GM21528 (cell line): Measurements from ENCODE around the gene VIT.

Experiments
- ATAC-seq: cut with Tn5 transposase; IDR thresholded peaks from one replicate; pipeline ENCODE4 v1.9.1; 2021; ENCODE audit warnings: mild to moderate bottlenecking, moderate library complexity; ENCODE audit not compliant: unreplicated experiment, low FRiP score

Gene VIT, protein sequence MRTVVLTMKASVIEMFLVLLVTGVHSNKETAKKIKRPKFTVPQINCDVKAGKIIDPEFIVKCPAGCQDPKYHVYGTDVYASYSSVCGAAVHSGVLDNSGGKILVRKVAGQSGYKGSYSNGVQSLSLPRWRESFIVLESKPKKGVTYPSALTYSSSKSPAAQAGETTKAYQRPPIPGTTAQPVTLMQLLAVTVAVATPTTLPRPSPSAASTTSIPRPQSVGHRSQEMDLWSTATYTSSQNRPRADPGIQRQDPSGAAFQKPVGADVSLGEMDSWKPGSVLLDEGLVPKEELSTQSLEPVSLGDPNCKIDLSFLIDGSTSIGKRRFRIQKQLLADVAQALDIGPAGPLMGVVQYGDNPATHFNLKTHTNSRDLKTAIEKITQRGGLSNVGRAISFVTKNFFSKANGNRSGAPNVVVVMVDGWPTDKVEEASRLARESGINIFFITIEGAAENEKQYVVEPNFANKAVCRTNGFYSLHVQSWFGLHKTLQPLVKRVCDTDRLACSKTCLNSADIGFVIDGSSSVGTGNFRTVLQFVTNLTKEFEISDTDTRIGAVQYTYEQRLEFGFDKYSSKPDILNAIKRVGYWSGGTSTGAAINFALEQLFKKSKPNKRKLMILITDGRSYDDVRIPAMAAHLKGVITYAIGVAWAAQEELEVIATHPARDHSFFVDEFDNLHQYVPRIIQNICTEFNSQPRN

DNA sequence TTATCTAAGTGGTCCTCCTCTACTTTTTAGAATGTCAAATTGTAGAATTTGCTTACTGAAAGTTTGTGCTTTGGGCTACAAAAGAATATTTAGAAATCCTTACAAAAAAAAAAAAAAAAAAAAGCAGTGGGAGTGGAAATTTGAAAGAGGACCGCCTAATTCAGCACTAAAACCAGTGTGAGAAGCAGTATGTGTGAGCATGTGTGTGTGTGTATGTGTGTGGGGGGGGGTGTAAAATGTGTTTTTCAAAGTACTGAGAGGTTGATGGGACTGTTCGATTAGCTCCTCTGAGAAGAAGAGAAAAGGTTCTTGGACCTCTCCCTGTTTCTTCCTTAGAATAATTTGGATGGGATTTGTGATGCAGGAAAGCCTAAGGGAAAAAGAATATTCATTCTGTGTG is at the start of gene VIT:
Gene VIT (plus strand): TSS at position 175 of the 400 bp plus-strand sequence. CDS start 19,664 bp downstream, outside the sequence.
- ATAC-seq, result no peak

DNA sequence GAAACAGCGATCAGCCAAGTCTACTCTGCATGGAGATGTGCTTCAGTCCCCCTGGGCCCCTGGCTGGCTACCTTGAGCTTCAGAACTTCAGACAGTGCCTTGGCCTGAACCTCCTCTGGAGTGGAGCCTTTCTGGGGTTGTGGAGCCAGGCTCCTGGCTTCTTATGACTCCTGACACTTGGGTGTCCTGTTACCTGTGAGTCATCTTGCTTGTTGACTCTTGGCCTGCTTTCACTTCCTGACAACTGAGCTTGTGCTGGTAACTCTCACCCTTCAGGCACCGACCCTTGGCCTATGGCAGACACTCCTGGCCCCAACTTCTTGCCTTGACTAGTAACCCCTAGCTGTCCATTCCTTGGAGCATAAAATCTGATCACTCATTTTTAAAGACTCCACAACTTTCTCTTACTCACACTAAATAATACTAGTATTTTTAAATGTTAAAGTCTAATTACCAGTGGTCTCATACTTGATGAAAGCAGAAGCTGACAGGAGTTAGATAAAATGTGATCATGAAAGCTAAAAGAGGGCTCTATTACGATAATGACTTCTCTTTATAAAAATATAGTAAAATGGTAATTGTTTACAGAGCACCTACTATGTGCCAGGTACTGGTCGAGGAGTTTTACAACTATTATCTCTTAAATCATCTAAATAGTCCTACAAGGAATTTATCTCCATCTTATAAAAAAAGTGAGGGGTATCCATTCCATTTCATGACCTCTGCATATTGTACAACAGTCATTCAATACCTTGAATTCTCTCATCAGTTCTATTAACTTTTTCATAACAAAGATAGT is 46.3 kb upstream of the VIT start:
- peak; percentile 69 for ATAC-seq

DNA sequence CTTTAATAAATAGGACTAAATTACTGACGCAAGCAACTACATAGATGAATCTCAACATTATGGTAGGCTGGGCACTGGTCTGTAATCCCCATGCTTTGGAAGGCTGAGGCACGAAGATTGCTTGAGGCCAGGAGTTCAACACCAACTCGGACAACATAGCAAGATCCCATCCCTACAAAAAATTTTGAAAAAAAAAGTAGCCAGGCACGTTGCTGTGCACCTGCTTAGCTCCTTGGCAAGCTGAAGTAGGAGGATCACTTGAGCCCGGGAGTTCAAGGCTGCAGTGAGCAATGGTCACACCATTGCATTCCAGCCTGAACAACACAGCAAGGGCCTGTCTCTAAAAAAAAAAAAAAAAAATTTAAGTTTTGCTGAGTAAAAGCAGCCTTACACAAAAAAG is 43.4 kb upstream of the VIT start:
- no peak for ATAC-seq

DNA sequence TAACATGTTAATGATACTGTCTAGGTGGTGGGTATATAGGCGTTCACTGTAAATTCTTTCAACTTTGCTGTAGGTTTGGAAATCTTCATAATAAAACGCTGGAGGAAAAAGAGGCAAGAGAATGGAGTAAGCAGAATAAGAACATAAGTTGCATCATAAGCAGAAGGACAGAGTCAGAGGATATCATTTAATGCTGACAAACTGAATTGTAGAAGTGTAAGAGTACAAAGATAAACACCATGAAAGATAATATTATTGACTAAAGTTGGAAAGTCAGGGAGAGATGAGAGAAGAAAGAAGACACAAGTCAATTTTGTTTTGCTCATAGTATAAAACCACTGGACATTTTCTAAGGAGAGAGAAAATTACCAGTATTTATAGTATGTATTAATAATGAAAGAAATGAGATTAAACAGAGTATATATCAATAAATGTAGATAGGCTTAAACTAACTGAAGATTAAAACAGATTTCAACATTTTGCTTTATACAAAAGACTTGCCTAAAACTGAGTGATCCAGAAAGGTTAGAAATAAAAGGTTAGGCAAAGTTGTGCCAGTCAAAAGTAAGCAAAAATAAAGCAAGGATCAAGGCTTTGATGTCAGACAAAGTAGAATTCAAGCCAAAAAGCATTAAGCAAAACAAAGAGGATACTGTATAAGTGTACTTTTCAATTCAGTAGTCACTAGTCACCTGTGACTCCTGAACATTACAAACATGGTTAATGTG is 42.4 kb upstream of the VIT start:
- ATAC-seq, result no peak

DNA sequence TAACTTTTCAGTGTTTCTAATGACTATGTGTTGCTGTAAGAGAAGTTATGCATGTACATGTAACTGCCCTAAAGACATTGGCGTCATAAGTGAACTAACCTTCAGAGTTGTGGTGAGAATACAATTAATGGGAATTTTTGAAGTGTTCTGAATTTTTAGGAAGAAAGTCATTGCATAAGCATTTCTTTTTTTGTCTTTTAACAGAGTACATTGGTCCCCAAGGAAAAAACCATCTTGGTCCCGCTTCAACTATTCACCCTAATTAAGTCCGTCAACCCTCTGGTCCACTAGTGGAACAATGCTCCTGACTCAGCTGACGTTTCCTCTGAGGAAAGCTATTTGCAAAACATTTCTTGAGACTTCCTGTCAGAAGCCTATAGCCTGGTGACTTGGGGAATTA is 41.1 kb upstream of the VIT start:
- ATAC-seq, result no peak

DNA sequence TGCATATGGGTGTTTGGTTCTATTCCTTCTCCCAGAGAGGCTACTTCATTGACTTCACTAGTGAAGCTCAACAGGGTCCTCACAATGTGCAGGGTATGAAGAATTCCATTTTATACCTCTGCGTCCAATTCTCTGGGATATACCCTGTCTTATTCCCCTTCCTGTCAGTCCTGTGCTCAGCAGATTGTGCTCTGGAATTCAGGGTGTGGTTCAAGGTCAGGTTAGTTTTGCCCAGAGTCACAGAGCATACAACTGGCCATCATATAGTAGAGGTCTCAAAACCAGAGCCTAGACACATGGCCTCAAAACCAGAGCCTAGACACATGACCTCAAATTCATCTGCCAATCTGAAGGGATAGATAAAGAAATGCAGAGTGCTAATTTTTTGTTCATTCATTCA is 38.8 kb upstream of the VIT start:
- ATAC-seq, result no peak

DNA sequence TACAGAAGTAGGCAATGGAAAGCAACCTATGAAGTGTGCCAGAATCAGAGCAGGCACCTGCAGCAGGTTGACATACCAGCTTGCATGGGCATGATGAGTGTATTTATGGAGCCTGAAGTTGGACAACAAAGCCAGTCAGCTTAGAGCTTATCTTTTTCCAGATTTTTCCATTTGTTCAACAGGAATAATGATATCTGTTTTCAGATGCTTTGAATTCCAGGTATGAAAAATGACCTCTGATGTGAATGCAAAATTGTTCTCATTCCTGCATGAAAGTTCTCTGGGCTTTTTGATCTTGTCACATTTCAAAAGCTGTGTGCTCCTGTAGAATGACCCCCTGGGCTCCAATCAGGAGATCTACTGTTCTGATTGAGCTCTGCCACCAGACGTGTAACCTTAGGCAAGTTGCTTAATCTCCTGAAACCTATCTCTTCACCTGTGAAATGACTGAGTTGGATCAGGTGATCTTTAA is 38.2 kb upstream of the VIT start:
- ATAC-seq, result no peak

DNA sequence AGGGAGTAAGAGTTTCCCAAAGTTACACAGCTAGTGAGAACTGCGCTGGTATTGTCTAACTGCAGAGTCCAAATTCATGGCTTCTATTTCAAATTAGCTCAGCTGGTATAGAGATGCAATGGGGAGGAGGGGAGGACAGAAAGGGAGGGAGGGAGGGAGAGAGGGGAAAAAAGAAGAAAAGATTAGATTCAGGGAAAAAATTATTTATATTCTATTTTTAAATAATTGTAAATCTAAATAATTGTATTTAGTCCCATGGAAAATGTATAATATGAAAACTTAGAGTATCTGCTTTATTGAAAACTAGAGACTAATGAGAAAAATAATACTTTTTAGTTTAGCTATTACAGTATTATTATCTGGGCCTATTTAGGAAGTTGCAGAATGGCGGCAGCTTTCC is 37.3 kb upstream of the VIT start:
- ATAC-seq, result no peak

DNA sequence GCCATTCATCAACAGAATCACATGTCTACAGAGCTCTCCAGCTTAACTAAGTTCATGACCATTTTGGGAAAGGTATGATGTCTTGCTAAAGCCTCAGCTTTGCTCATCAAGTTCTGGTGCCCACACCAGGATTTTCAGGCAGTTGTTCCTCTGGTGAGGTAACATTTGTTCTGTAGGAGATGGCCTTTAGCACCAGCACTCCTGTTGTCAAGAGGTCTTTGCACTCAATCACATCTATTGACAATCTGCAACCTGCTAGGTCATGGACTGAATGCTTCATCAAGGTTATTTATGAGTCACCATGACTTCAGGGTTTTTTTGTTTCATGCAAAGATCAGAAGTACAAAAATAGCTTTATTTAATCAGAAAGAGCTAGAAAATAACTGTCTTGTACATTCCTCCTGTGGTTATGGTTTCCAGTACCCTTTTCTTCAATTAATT is 36.6 kb upstream of the VIT start:
- peak; percentile 53 for ATAC-seq

DNA sequence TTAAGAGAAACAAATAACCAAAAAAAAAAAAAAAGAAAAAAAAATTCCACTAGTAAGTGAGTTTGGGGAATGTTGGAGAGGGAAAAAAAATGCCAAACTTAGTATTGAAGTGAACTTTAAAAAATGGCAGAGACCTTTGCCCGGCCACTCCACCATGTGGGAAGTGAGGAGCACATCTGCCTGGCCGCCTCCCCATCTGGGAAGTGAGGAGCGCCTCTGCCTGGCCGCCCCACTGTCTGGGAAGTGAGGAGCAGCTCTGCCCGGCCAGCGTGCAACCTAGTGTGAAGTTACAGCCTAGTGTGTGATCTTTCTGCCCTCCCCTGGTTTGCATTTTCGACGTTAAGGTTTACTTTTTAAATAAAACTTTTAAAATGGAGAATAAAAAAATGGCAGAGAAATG is 33.9 kb upstream of the VIT start:
- ATAC-seq, result no peak

DNA sequence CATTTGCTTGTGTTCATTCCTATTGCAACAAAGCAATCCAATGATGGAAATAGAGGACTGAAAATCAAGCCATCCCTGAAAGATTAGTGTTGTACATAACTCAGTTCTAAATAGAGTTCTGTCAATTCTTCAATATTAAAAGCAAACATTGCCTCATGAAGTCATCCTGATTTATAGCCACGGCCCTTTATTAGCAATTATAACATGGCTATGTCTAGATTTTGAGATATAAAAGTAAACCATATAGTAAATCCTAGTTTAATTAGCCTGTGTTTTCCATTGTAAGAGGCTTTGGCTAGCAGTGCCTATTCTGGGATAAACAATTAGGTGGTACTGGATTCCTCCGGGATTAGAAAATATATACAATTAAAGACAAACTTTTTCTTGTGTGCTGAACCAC is 33.2 kb upstream of the VIT start:
- ATAC-seq, result no peak

DNA sequence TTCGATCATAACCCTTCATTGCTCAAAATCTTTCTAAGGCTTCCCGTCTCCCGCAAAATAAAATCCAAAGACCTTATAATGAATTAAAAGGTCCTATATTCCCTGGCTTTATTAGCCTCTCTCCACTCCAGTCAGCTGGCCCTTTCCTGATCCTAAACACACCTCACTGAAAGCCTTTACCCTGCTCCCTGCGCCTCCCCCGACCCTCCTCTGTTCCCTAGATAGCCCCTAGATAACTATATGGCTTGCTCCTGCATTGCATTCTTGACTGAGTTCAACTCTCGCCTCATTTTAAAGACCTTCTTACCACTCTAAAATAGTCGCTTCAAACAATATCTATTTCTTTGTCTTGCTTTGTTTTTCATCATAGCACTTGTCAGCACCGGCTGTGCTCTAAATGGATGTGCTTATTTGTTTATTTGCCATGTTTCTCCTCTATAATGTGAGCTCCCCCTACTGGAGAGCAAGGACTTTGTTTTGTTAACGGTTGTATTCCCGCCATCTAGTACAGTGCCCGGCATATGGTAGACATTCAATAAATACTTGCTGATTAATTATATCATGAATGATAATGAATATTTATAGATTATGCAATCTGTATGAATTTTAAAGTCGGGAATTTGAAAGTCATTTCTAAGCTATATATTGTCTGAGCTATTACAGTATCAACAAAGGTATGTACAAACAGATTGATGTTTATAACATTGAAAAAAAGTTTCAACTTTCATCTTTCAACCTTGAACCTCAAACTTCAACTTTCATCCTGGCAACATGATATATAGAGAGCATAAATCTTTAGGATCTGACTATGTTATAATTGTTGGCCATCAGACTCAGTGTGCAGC is 32.4 kb upstream of the VIT start:
- ATAC-seq, result peak; percentile 91

DNA sequence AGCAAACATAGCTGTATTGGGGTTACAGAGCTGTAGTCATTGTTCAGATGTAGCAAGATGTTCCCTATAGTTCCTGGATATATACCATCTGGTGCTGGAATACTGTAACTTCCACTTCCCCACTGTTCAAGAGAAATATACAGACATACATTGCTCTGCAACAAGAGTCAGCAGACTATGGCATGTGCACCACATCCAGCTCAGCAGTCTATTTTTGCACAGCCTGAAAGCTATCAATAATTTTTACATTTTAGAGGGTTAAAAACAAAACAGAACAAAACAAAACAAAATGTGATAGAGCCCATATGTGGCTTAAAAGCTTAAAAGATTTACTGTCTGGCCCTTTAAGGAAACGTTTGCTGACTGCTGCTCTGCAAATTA is 31.8 kb upstream of the VIT start:
- ATAC-seq, result no peak

DNA sequence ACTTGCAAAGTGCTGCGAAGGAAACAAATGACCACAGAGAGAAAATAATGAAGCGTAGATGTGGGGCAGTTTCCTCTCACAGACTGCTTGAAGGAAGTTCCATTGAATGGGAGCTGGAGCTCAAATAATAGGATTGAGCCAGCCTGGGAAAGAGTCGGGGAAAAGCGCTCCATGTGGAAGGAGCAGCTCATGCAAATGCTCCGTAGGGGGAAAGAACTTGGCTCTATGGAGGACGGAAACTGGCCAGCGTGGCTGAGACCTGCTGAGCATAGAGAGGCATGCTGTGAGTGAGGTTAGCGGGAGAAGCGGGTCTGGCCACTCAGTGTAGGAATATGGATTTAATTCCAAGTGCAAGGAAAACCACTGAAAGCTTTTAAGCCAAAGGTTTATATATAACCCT is 28.6 kb upstream of the VIT start:
- ATAC-seq, result no peak

DNA sequence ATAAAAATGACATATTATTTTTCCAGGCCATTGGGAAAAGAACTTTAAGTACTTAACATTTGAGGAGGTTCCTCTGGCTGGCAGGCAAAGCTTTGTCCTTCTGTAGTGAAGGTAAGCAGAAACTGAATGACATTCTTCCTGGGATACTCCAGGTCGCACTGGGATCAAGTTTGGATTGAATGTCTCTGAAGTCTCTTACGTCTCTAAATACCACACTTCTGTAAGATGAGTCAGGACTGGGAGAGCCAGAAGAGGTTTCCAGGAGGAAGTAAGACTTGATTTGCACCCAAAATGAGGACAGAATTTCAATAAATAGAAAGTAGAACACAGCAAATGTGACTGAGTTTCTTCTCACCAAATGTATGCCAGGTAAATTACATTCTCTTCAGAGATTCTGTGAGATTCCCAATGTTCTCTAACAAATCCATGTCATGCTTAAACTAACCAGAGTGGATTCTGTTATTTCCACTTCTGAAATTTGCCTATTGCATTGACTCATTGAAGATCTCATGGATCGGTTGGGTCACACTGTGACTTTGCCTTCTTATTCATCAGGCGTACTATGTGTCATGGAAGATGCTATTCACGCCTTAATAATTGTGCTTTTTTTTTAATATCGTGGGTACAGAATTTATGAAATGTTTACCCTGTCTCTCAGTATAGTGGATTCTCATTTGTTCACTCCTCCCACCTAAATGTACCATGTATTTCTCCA is 25.5 kb upstream of the VIT start:
- ATAC-seq, result no peak

DNA sequence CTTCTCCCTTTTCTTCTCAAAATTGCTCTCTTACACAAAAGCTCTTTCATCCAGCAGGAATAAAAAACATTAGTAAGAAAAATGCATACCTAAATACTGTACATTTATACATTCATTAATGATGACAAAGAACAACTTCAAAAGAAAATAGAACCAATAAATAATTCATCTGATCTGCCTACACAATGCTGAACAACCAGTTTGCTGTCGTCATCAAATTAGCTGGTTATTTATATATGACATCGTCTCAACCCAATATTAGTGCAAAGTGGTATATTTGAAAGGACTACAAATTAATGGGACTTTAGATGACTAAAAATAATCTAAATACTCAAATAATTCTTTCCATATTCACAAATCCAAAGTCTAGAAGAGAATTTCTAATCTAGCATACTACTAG is 24.8 kb upstream of the VIT start:
- no peak for ATAC-seq

DNA sequence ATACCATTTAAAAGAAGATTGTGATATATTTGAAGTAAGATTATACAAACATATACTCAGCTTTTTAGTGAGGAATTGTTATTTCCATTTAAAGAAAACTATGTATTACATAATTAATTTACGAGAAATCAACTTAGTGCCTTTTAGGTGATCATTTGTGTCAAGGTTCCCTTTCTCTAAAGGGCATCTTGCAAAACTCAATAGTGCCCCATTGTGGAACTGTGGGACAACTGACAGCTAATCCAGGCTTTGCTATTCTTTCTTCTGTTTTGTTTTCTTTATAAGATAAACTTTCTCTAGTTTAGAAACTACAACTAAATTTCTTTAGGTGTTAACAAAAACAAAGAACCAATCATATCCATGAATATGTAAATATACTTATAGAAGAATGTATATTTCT is 24.3 kb upstream of the VIT start:
- ATAC-seq, result no peak

DNA sequence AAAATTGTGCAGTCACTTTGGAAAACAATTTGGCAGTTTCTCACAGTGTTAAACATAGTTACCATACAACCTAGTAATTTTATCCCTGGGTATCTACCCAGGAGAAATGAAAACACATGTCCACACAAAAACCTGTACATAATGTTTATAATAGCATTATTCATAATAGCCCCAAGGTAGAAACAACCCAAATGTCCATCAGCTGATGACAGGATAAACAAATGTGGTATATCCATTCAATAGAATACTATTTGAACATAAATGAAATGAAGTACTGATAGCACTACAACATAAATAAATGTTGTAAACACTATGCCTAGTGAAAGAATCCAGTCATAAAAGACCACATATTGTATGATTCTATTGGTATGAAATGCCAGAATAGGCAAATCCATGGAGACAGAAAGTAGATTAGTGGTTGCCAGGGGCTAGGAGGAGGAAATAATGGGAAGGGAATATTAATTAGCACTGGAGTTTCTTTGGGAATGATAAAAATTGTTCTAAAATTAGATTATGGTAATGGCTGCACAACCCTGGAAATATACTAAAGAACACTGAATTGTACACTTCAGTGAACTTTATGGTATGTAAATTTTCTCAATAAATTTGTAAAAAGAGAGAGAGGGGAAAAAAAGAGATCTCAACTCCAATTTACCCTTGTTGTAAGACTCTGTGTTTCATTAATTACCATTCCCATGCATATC is 20.8 kb upstream of the VIT start:
- ATAC-seq, result no peak
